MV-4-11 (cell line): ENCODE data around the gene F2RL1.
"Not testable (repeated sequence)": the region's sequence is repeated elsewhere in the genome, so short reads cannot be mapped to it uniquely, and the experiment has no call there.

Experiments
- DNase-seq: peaks from one replicate; lab custom pipeline; 2025; lab: John Stamatoyannopoulos, UW

The F2RL1 gene

DNA sequence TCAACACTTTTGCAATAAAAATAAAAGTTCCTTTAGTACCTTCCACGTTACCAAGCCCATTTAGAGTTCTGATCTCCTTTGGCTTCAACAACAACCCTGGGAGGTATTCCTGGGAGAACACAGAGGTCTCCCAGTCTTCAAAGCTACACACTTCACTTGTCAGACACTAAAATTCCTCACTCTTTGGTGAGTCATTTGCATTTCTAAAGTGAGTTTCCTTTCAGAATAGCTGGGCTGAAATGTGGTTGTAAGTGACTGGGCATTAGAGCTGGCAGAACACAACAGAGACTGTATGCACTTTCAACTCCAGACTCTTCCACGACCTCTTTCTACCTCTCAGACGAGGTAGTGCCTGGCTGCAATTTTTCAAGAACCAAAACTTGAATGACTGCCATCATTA lies 11.5 kb upstream of the F2RL1 start:
- DNase-seq, result no peak

DNA sequence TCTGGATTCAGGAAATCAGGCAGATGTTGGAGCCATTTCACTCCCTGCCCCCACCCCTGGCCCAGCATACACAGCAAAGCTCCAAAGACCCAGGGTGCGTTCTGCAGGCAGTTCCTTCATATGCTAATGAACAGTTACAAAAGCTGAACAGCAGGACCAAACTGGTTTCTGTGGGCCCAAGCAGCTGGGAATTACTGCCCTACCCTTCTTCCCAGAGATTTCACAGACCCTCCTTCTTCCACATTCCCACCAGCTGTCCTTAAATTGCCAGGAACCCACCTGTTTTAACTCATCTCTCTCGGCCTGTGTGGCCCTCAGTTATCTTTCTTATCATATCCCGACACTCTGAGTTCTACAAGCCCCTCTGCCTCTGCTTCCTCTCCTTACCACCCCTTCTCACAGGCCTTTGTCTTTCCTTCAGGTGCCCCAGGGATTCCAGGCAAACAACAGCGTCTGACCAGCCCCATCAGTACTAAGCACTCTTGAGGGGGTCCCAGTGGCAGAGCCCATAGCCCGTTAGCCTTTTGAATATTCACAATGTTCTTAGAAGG lies 10.6 kb upstream of the F2RL1 start:
- no peak for DNase-seq

DNA sequence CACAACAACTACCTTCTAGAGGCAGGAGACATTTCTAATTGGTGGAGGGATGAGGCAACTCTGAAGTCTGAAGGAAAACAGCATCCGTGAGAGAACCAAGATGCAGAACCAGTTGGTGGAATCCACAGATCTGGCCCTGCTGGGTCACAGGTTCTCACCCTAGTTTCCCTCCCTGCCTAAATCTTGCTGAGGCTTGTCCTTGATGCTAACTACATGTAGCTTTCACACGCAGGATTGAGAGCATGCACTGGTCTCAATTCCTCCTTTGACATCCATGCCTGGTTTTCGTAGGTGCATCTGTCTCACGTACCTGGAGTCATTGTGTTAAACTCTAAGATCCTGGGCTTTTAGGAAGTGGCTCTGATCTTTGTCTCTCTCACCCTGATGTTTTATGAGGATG lies 9.7 kb upstream of the F2RL1 start:
- no peak for DNase-seq

DNA sequence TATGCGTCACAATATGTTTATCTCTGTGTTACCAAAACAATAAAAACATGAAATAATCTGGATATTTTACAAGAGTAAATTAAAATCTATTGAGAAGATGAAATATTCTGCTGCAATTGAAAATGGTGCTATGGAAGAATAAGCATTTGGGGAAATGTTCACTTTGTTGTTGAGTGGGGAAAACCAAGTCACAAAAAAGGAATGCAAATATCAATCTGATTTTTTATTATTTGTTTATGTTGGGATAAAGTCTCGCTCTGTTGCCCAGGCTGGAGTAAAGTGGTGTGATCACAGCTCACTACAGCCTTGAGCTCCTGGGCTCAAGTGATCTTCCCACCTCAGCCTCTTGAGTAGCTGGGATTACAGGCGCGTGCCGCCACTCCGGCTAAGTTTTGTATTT lies 8.6 kb upstream of the F2RL1 start:
- DNase-seq, result no peak

DNA sequence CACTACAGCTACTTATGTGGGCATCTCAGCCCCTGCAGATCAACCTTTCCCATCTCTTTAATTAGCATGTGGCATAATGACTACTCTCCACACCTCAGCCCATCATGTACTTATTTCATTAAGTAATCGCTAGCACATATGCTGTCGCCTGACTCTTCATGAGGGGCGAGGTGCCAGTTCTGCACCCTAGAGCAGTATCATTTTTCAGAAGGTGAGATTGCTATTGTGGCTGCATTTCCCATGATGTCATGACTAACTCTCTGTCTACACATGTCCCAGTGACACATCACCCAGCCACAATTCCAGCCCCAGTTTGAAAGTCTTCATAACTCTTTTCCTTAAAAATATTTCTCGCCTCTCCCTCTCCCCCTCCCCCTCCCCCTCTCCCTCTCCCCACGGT lies 7.6 kb upstream of the F2RL1 start:
- DNase-seq, result no peak

DNA sequence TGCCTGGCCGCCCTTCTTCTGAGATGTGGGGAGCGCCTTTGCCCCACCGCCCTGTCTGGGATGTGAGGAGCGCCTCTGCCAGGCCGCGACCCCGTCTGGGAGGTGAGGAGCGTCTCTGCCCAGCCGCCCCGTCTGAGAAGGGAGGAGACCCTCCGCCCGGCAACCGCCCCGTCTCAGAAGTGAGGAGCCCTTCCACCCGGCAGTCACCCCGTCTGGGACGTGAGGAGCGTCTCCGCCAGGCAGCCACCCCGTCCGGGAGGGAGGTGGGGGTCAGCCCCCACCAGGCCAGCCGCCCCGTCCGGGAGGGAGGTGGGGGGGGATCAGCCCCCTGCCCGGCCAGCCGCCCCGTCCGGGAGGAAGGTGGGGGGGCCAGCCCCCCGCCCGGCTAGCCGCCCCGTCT lies 6.6 kb upstream of the F2RL1 start:
- not testable (repeated sequence) for DNase-seq

DNA sequence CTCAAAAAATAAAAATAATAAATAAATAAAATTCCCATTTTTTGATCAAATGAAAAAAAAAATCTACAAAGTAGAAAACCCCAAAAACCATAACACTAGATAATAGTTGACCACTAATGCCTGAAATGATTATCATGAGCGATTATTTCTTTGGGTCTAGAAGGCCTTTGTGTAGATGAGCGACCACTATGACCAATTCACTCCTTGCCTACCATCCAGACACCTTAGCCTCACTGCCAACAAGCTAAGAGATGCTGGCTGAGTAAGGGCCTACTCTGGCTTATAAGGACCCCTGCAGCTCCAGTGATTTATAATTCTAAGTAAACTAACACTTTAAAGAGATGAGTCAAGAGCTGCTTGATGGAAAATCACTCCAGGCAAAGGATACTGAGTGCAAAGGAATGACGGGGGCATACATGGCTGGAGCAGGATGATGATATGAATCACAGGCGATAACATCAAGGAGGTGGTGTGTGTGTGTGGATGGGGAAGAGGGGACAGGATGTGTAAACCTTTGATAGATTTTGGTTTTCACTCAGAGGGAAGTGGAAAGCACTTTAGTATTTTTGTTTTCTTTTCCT lies 4.8 kb upstream of the F2RL1 start:
- no peak for DNase-seq

DNA sequence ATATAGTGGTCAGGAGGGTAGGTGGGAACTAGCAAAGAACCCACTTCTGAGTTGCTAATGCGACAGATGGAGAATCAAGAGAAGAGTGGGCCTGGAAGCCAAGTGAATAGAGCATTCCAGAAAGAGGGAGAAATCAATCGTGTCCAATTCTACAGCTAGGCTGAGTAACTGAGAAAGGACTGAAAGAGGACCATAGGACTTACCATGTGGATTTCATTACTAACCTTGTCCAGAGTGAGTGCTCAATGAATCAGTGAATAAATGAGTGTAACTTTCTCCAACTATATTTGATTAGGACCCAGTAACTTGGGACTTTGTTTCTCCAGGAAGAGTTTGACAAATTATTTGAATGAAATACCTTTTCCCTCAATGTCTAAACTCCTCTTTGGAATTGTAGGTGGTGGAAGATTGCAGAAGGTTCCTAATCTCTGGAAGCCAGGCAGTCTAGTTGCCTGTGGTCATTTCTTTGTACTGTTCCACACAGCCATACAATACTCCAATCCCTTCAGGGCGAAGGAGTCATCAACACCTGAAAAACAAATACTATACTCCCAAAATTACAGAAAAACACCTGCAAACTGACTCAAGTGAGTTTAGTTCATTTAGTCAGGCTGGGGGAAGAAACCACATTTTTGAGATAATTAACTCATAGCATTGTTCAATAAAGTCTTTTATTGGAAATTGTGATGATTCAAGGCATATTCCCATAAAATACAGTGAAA lies 2.6 kb upstream of the F2RL1 start:
- no peak for DNase-seq

DNA sequence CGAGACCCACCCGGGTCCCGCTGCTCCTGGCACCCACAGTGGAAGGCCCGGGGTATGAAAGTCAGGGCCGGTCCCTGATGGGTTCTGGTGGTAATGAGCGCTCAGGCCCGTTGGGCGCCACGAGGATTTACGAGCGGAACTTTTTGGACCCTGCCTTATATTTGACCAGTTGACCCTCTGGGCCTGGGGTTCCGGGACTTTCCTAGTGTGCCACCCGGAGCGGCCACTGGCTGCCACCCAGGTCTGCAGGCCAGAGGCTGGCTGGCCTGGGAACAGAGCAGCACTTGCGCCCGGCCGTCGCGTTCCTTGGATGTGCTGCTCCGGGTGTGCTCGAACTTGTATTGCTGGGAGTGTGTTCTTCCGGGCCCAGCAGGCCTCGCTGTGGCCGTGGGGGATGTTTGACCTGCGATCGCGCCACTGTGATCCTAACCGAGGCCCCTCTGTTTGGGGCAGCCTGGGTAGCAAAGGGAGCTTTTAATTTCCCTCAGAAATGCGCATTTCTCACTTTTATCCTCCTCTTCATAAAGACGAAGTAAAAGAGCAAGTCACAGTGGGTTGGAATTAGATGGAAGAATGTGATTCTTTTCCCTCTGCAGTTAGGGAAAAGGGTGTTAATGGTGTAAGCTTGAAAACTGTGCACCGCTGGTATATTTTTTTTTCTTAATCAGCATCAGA lies 1.2 kb downstream of the F2RL1 start:
- DNase-seq, result no peak

DNA sequence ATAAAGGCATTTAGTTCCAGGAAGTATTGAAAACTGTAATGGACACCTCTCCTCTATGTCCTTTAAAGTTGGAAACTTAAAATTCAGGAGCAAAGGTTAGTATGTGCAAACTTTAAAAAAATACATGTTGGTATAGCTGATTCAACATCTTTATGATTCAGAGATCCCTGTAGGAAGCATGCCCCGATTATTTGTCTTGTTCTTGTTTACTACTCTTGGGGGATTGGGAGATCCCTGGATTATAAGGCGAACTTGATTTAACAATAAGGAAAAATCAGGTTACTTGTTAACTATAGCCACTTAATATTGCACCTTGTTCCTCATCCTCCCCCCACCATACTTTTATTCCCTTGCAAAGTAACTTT lies 1.7 kb downstream of the F2RL1 start:
- no peak for DNase-seq

DNA sequence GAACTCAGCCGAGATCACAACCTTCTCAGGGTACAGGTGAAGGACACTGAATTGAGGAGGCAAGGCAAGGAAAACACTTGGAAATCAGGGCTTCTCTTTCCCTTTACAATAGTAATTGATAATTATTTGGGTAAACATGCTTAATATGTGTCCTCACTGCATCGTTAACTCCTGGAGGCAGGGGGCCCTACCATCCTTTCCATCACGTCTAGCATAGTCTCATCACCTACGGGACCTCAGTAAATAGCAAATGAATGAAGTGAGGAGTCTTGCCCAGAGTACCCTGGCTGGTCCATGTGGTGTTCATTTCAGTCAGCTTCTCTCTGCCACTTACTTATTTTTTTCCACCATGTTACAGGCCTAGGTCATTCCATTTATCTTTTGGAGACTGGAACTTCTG lies 2.3 kb downstream of the F2RL1 start:
- no peak for DNase-seq

DNA sequence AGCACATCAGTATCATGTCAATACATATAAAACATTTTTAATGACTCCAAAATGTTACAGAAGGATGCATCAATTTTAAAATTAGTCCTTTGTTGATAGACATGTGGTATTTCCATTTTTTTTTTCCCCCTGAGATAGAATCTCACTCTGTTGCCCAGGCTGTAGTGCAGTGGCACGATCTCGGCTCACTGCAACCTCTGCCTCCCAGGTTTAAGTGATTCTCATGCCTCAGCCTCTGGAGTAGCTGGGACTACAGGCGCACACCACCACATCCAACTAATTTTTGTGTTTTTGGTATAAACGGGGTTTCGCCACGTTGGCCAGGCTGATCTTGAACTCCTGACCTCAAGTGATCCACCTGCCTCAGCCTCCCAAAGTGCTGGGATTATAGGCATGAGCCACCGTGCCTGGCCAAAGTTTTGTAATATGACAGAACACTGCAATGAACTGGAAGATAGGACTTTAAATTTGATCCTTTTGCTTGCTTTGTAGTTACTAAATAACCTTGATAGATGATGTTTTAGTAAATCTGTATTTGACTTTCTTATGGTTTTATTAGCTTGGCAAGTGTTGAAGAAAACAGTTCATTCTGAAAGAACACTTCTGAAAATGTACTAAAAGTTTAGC lies 3.4 kb downstream of the F2RL1 start:
- not testable (repeated sequence) for DNase-seq

DNA sequence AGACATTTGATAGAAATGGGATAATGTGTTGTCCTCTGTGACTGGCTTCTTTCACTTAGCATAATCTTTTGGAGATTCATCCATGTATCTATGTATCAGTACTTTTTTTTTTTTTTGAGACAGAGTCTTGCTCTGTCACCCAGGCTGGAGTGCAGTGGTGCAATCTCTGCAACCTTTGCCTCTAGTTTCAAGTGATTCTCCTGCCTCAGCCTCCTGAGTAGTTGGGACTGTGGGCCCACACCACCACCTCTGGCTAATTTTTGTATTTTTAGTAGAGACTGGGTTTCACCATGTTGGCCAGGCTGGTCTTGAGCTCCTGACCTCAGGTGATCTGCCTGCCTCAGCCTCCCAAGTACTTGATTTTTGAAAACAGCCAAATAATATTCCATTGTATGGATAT lies 7.6 kb downstream of the F2RL1 start:
- not testable (repeated sequence) for DNase-seq

DNA sequence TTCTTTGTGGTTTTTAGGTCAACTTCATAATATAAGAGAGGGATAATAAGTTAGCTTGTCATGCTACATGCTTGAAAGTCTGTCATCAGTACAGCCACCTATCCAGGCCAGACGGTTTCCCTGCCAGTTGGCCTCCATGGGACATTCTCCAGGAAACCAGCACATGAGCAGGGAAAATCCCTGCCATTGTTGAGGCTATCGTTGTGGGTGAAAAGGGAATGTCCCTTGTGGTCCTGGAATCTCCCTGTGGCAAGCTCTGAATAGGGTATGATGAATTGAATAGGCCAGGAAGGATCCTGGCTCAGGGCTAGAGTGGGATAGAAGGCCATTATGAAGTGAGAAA lies 12.3 kb downstream of the F2RL1 start:
- no peak for DNase-seq

DNA sequence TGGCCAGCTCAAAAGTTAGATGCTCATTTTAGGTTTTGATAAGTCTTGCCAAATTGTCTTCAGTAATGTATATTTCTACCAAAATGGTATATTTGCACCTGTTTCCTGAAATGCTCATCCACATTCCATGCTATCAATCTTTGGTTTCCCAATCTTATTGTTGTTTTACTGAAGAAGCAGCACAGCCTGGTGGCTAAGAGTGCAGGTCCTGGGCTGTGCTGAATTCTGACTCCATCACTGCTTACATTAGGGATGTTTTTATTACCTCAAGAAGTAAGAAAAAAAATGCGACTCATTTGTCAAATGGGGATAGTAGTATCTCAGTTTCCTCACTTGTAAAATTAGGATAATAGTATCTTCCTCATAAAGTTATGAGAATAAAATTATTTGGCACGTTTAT lies 17.4 kb downstream of the F2RL1 start:
- DNase-seq, result no peak

DNA sequence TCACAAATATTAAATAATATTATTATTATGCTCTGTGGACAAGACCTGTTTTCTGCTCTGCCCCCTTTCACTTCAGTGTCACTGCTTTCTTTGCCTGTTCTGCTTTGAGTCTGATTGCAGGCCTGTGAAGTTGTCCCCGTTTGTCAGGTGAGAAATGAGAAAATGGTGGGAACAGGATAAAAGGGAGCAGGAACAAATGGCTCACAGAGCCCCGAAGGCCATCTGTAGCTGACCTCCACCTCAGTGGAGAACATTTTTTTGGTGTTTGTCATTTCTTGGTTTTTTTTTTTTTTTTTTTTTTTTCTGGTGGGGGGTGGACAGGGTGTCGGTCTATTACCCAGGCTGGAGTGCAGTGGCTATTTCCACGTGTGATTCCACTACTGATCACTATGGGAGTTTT lies 17.8 kb downstream of the F2RL1 start:
- DNase-seq, result no peak

DNA sequence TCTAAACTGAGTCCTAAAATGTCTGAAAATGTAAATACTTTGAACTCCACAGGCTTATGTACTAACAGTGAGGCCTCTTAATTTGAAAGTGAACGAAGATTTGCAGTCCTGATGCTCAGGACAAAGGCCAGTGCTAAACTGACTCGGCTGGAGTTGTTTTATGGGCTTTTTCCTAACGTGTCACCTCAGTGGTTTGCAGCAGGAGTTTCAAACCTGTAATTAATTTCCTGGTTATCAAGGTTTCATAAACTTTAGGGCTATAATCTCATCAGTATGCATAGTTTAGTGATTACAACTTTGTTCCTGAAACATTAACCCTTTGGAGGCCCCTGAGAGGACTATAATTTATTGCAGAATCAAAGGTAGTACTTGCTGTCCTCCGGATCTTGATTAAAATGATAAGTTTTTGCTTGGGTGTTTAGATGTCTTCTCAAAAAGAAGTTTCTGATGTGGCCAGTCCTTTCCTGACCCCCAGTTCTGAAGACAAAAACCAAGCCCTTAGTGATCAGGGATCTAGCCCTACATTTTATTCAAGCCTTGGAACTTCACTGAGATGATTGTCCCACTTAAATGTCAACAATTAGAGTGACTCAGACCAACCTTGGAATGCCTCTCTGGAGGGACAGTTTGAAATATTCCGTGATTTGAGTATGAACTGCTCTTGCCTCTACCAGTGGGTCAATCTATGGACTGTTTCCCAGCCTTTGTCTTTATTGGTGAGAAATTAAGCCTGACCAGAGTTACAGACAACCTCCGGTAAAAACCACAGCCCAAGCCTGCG lies 19.8 kb downstream of the F2RL1 start:
- DNase-seq, result no peak

DNA sequence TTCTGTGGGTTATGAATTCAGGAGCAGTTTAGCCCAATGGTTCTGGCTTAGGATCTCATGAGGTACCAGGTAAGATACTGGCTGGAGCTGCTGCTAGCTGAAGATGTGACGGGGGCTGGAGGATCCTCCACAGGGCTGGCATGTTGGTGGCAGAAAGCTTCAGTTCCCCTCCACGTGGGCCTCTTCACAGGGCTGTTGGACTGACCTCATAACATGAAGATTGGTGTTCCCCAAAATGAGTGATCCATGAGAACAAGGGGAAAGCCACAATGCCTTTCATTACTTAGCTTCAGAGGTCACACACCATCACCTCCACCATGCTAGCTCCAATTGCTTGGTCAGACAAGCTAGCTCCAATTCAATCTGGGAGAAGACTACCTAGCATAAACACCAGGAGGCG lies 22.5 kb downstream of the F2RL1 start:
- no peak for DNase-seq

DNA sequence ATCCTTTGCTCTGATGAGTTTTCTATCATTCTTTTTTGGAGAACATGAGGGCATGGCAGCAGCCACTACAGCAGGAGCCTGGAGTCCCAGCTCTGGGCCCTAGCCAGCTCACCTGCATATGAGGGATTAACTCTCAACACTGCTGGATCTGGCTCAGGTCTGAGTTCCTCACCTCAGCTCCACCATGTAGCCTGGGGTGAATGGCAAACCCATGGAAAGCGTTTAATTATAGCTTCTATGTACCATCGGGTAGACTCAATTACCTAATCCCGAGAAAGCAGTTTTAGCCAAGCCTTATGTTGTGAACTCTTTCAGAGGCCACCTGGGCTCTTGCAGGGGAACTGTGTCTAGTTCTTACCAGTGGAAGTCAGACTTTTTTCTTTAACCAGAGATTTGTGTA lies 27.1 kb downstream of the F2RL1 start:
- no peak for DNase-seq

DNA sequence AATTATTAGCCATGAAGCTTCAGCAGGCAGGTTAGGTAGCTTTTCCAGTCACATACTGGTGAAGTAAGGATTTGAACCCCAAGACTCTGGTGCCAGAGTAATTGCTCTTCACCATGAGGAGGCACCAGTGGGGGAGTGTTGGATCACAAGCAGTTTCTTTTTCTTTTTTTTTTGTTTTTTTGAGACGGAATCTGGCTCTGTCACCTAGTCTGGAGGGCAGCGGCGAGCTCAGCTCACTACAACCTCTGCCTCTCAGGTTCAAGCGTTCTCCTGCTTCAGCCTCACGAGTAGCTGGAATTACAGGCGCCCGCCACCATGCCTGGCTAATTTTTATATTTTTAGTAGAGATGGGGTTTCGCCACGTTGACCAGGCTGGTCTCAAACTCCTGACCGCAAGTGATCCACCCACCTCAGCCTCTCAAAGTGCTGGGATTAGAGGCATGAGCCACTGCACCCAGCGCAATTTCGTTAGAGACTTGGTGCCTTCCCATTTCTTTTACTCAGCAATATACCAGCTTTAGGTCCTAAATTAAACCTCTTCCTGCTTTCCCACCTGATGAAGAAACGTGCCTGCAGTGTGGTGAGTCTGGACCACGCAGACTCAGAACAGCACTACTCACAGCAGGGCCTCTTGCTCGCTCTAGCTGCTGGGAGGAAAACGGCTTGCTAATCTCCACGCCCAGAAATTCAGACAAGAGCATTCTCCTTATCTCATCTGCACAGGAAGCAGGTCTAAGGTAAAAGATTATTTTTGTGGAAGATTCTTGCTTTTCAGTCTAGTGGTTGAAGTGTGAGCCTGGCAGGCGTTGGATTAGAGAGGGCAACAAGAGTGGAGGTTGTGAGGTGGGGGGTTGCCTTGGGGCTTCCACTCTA lies 30.8 kb downstream of the F2RL1 start, which contains the start of gene S100Z:
Gene S100Z (plus strand): TSS at position 596 of the 873 bp plus-strand sequence. CDS start 25,346 bp downstream, outside the sequence.
- DNase-seq, result peak; percentile 75

DNA sequence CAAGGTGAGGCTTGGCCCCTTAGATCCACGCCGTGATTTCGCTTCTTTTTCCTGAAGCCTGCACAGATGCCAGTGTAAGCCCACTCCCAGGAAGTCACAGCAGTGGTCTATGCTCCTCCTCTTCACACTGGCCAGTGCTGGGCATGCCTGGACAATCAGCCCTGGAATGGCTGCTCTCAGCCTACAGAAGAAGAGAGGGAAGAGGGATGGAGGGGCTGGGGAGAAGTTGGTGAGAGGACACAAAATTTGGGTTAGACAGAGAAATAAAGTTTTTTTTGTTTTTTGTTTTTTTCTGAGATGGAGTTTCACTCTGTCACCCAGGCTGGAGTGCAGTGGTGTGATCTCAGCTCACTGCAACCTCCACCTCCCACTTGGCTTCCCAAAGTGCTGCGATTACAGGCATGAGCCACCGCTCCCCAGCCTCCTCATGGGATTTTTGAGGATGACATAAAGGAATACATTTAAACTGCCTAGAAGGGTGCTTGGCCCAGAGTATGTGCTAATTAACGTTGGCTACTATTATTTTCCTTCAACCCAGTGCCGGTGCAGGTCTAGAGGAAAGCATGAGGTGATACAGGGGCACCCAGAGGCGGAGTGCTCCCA lies 31.8 kb downstream of the F2RL1 start:
- no peak for DNase-seq
